T-helper 2 cell (primary cell): ENCODE measurements around the gene MAPK8IP3.

ENCODE experiments used
- DNase-seq, 5 experiments: peaks; one replicate each; pipeline versions ENCODE4 v3.0.0 to v3.0.0-alpha.2; 2012 to 2022

MAPK8IP3 gene

DNA sequence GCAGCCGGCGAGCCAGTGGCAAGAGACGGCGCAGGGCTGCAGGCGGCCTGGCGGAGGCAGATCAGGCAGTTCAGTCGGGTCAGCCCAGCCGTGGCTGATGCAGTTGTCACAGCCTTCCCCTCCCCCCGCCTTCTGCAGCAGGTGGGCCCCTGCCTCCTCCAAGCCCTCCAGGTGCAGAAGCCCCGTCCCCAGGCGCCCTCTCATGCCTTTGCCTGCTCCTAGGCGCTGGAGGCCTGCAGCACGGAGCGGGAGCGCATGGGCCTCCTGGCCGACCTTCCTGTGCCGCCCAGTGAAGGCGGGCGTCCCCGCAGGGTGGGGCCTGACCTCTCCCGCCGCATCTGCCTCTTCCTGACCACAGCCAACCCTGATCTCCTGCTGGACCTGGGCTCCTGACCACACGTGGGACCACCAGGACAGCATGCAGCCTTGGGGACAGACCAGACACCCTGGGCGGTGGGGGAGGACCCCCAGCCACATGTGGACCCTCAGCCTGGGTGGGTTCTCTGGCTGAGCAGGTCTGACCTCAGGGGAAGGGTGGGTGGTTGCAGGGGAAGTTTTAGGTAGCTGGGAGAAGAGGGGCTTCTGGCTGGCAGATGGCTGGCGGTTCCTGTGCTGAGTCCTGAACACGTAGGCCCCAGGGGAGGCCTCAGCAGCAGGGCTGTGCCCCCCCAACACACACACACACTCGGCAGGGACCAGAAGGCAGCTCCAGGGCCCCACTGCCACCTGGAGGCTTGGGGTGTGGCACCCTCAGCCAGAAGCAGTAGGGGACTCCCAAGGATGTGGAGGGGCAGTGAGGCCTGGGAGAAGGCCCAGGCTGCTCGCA is 70.1 kb downstream of the MAPK8IP3 start:
- no peak for DNase-seq

DNA sequence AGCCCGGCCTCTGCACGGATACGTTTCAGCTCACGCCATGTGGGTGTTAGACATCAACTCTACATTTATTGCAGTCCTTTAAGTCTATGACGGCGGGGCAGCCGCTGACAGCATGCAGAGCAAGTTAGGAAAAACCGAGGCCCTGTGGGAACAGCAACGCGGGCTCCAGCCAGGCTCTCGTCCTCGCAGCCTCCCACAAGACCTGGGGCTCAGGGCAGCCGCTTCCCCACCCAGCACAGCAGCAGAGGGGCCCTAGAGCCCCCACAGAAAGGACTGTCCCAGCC is 70.6 kb downstream of the MAPK8IP3 start:
- no peak for DNase-seq

DNA sequence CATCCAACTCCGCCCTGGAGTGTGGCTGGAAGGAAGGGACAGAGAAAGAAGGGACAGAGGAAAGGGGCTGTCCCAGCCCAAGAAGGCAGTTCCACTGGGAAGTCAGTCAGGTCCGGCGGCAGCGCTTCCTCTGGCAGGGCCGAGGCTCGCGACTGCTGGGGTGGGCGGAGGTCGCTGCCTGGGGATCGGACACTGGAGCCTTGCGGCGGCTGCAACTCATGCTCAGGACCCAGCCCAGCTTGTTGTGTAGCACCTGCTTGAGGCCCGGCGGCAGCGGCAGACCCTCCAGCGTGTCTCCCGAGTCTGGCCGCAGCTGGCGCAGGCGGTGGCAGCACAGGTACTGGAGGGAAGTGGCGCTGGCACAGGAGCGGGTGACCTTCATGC is 71.0 kb downstream of the MAPK8IP3 start:
- no peak for DNase-seq

DNA sequence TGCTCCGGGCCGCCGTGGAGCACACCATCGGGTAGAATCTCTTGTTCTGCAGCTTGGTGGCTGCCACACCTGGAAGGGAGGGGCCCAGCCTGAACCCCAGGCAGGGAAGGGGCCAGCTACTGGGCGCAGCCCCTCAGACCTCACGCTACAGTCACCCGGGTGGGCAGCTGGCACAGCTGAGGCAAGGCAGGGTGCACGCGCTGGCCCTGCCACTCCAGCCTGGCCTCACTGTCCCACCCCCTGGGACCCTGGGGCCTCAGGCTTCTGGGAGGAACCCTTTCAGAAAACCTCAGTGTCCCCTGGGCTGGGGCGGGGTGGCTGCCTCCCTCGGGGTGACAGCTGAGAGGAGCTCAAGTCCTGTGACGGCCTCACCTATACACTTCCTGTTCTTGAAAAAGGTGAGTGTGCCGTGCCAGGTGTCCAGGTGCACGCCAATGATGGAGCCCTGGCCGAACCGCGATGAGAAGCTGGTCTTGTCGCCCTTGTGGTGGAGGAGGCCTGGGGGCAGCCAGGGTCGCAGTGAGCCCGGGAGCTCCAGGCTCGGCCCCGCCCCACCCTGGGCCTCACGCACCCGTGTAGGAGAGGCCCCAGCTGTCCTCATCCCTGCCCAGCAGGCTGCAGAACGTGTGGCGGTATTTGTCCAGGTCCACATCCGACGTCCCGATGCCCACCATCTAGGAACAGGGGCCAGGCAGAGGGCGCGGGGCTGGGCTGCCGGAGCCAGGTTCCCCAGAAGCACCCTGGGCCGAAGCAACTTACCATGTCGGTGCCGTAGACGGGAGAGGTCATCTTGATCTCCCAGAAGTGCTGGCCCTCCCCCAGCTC is 71.6 kb downstream of the MAPK8IP3 start:
- DNase-seq = no peak

DNA sequence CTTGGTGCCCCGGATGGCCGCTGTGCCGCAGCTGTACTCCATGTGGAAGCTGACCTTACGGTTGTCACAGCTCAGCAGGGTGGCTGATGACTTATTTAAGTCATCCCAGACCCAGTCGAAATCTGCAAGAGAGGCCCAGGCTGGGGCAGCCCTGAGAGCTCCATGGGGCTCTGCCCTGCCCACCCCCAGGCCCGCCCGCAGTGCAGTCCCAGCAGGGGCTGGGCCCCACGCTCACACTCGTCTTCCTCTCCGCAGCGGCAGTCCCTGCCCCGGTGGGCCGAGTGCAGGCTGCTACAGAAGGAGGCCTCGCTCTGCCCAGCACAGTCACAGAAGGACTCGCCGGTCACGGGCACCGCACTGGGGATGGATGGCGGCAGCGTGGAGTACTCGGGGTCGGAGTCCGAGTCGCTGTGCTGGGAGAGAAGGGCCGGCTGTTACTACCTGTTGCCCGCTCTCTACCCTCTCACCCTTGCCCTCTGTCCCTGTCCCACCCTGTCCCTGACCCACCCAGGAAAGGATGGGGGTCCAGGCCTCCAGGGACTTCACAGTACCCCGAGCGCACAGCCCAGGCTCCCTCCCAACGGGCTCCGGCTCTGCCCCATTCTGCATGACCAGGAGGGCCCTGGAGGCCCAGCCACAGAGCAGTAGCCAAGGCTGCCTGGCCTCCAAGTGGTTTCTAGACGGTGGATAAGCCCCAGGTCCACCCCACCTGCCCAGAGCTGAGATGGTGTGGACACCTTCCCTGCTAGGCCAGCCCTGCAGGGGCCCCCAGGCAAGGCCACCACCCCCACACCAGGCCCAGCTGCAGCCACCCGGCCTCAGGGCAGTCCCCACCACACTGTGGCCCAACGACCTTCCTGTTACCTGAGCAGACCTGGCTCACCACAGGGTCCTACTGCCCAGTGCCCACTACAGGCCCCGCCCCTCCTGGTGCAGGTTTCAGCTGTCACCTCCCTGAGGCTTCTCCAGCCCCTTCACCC is 72.5 kb downstream of the MAPK8IP3 start:
- DNase-seq = no peak

DNA sequence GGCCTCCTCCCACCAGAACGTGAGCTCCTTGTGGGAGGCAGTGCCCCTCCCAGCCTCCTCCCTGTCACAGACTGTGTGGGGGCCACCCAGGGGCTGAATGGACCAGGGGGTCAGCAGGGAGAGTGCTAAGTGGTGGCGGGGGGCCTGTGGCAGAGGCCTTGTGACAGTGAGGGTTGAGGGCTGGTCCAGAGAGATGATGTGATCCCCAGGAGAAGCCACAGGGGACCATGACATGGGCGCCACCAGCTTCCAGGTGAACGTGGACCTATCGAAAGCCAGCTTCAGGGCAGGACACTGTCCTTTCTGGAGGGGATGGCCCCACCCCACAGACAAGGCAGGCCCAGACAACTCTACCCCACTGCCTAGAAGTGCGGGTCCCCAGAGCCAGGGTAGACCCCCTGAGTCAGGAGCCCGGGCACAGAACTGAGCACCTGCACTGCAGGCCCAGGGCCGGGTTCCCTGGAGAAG is 73.3 kb downstream of the MAPK8IP3 start:
- no peak for DNase-seq

DNA sequence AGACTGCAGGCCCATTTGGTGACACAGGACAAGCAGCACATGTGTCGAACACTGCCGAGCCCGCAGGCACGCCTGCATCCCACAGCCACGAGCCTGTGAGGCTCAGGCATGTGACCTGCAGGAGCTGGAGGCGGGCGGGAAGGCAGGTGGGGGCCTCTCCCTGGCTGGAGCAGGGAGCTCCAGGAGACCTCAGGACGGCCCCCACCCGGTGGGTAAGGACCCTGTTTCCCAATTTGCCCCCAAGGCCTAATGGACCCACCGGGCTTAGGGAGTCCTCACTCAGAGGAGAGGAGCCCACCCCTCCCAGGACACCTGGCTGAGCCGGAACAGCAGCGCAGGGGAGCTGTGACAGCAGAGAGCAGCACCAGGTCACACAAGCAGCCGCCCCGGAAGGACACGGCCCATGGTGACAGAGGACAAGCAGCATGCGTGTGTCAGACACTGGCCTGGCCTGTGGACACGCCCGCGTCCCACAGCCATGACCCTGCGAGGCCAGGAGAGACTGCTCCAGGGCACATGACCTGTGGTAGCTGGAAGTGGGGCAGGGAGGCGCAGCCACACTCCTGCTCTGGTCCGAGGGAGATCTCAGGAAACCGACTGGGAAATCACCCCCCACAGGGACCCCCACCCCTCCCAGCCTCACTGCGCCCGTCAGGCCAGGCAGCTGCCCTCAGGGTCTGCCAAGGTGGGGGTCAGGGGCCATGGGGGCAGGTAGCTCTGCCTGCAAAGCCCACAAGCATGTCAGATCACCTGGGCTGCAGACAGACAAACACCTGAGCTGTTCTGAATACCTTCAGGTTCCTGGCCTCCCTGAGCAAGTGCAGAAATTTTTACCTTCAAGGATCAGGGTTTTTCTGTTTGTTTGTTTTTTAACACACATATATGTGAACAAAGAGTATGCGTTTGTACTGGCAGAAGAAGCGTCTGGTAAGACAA is 74.0 kb downstream of the MAPK8IP3 start:
- no peak for DNase-seq

DNA sequence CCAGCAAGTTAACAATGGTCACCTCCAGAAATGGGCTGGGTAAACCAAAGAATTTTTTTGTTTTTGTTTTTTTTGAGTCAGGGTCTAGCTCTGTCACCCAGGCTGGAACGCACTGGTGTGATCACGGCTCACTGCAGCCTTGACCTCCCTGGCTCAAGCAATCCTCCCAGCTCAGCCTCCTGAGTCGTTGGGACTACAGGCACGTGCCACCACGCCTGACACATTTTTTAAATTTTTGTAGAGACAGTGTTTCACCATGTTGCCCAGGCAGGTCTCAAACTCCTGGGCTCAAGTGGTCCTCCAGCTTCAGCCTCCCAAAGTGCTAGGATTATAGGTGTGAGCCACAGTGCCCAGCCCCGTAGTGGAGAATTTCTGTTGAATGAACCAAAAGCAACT is 74.7 kb downstream of the MAPK8IP3 start:
- no peak for DNase-seq

DNA sequence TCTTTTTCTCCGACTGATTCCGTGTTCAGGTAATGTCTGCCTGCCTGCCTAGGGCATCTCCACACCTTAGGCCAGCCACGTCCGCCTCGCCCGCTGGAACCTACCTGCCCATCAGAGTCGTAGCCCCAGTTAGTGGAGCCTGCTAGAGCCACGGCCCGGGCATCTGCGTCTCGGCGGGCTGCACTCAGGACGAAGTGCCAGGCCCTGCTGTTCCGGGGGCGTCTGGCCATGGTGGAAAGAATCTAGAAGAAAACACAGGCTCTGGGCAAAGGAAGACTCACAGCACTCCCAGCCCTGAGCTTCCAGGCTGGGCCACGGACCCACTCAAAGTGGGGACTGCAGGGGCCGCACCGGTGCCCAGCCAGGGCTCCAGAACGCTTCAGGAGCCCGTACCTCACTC is 75.3 kb downstream of the MAPK8IP3 start:
- no peak for DNase-seq

DNA sequence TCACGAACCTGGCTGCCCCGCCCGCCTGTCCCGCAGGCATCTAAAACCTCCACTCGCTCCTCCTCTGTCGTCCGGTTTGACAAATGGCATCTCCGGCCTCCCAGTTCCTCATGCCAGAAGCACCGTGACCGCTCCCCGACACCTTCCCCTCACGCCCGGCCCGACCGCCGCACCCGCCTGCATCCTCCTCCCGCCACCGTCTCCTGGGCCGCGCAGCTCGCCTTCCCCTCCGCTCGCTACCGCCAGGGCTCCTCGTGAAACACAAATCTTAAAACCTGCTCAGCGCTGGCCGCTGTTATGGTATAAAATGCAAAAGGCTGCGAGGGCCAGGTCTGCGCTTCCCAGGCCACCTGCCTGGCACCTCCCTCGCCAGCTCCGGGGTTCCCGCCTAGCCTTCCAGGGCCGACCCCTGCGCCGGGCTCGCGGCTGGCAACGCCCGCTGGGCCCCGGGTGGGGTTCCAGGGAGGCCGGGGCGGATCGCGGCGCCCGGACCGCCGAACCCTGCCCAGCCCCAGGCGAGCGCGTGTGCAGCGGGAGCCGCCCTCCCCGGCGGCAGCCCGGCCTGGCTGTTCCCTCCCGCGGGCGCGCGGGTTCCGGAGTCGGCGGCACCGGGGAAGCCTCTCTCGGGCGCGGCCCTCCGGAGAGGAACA is 75.9 kb downstream of the MAPK8IP3 start:
- peak in 2 of 5 experiments; percentile 20 to 50 for DNase-seq

DNA sequence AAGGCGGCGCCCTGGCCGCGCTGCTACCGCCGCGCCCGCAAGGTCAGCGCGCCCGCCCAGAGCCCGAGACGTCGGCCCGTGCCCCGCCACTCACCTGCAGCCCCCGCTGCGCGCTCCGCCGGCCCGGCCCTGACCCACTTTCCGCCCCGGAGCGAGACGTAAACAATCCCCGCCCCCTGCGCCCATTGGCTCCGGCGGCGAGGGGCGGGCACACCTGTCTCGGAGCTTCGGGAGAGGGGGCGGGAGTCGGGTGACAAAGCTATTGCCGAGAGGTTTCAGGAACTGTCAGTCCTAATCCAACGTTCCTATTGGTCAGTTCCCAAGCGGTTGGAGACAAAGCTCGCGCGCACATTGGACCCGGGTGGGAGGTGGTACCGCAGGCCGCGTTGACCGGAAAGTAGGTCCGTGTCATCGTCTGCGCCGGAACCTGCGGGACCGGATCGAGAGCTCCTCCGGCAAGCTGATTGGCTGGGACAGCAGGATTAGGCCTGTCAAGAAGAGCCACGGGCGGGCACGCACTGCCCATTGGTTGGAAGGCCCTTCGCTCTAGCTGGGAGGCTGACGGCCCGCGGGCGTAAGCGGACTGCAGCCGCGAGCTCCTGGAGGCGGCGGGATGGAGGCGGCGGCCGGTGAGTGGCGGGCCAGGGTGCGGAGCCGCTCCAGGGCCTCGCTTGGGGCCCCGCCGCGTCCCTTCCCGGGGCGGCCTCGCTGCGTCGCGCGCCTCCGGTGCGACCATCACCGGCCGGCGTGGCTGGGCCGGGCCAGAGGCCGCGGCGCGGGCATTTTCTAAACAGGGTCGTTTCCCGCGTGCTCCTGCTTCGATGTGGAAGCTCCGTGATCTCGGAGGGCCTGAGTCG is 76.6 kb downstream of the MAPK8IP3 start, which contains the start of the genes NUBP2 and SPSB3:
TSS of gene NUBP2 (plus strand) at position 553 of the 857 bp plus-strand sequence. CDS start at position 614, 61 bp downstream.
TSS of gene SPSB3 (minus strand) at position 164 of the 857 bp plus-strand sequence. CDS start 1,088 bp downstream, outside the sequence.
- DNase-seq = peak; percentile 94 to 100 (median 98)

DNA sequence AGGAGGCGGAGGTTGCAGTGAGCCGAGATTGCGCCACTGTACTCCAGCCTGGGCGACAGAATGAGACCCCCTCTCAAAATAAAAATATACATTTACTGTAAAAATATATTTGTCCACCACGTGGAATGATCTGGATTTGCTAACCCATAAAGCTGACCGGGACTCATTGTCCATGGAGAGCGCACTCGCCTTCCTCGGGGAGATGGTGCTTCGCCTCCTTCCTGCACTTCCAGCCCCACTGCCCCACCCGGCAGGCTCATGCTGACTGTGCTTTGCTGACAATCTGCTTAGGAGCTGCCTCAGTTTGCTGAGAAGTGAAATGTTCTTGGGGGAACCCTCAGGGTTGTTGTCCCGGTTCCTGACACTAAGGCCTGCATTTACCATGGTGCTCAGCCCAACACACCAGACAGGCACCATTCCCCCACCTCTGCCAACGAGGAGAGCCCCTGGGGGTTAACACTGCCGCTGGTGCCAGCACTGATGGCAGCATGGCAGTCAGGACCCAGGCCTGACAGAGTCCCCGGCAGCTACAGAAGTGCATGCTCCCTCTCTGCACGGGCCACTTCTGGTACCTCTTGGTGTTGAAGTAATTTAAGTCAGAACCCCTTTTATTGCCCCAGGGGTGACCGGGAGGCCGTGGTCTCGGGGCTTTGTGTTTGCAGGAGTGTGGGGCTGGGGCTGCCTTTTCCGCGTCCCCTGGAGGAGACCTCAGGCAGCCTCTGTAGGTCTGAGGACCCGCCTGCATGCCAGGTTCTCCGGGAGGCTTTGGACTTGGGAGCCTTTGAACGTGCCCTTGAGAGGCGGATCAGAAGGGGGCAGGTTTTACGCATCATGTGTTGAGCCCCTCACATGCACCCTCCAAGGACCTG is 79.2 kb downstream of the MAPK8IP3 start:
- DNase-seq = no peak

DNA sequence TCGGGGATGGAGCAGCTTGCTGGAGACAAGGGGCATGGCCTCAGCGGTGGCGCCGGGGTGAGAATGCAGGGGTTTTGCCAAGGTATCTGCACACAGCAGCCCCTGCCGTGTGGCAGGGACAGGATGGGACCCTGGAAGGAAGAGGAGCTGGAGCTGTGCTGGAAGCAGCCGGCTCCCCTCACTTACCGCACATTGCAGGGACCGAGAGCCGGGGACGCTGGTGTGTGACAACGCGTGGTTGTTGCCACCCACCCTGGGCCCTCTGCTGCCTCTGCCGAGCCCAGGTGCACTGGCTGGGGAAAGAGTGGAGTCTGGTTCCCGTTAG is 79.8 kb downstream of the MAPK8IP3 start:
- peak in 1 of 5 experiments; percentile 3 for DNase-seq

DNA sequence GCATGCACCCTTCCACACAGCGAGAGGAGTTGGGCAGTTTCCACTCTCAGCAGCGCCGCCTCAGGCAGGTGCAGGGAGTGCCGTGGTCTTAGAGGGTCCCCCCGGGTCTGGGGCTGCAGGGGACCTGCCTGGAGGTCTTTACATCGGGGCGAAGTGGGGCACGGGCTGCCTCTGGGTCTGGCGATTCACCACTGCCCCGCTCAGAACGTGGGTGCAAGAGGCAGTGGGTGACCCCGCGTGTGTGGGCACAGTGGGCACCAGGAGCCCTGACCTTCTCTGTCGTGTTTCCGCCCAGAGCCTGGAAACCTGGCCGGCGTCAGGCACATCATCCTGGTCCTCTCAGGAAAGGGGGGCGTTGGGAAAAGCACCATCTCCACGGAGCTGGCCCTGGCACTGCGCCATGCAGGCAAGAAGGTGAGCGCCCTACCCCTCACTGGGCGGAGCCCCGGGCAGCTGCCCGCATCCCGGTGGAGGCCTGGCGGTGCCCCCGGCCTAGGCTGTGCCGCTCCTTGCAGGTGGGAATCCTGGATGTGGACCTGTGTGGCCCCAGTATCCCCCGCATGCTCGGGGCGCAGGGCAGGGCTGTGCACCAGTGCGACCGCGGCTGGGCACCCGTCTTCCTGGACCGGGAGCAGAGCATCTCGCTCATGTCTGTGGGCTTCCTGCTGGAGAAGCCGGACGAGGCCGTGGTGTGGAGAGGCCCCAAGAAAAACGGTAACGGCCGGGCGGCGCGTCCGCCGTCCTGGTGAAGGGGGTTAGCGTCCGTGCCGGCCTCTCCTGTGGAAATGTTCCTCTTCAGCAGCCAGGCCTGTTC is 80.5 kb downstream of the MAPK8IP3 start:
- DNase-seq = no peak

DNA sequence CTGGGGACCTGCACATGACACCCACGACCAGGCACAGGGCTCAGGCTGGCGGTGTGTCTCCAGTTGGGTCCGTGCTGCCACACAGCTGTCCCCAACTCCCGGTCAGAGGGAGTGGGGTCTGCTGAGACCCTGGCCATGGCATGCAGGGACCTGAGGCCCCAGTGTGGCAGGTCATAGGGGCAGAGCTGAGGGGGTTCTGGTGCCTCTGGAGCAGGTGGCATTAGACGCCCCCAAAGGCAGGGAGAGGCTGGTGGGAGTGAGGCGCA is 81.0 kb downstream of the MAPK8IP3 start:
- no peak for DNase-seq

DNA sequence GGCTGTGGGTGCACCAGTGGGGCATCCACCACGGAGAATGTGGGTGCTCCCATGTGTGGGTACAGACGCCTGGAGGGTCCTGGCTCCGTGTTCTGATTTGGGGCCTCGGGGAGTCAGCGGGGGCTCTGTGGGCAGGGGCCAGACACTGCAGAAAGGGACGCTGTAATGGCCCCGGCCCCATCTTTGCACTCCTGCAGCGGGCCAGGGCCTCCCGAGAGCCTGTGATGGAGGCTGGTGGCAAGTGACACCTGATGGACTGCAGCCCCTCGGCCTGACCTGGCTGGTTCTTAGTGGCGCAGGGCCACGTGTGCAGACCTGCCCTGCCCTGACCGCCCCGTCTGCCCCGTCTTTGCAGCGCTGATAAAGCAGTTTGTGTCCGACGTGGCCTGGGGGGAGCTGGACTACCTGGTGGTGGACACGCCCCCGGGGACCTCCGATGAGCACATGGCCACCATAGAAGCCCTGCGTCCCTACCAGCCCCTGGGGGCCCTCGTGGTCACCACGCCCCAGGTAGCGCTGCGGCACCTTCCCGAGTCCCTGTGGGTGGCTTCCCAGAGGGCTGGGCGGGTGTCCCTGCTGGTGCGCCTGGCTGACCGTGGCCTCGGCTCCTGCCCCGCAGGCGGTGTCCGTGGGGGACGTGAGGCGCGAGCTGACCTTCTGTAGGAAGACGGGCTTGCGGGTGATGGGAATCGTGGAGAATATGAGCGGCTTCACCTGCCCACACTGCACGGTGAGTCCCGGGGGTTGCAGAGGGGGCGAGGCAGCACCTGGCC is 81.5 kb downstream of the MAPK8IP3 start:
- DNase-seq = no peak

DNA sequence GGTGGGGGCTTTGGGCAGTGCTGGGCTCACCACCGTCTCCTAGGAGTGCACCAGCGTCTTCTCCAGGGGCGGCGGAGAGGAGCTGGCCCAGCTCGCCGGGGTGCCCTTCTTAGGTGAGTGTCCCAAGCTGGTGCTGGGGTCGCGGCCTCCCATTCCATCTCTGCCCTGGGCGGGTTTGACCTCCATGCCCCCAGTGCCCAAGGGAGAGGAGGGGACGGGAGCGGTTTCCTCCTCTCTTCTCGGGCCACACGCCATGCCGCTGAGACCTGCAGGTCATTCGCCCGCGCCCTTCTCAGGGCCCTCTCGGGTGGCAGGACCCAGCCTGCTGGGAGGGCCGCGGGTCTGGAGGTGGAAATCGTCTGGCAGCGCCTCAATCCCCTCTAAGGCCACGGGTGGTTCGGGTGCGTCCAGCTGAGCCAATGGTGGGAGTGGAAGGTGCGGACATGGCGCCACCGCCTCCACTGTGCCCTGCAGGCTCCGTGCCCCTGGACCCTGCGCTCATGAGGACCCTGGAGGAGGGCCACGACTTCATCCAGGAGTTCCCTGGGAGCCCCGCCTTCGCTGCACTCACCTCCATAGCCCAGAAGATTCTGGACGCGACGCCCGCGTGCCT is 82.2 kb downstream of the MAPK8IP3 start:
- no peak for DNase-seq
